Esophagus muscularis mucosa (tissue), 3 donors: ENCODE measurements around the gene KLC1.

Experiments
- EP300 ChIP-seq: sonication (generic); formaldehyde crosslinking; IDR thresholded peaks from one replicate; pipeline ENCODE4 v1.6.1; 2017; ENCODE audit warnings: antibody characterized with exemption
- POLR2AphosphoS5 ChIP-seq, 2 donors: sonication (generic); formaldehyde crosslinking; IDR thresholded peaks; one replicate each; pipeline ENCODE4 v1.6.1; 2017; ENCODE audit warnings: antibody characterized with exemption in 2 of 2

DNA sequence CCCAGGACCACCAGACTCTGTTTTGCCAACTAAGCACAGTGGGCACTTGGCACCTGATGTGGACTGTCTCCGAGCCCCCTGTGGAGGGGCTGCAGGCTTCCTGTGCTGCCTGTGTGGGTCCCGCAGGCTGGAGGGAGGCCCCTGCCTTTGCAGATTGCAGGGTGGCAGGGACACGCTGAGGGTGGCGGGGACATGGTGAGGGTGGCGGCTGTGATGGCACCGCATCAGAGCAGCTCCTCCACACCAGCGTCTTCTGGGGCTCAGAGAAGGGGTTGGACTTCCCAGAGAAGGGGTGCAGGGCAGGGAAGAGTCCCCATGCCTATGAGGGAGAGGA lies 94.7 kb downstream of the KLC1 start:
- no peak for TF ChIP-seq EP300
- TF ChIP-seq POLR2AphosphoS5 (IDR thresholded peaks at IDR 0.05): no peak
